Right lobe of liver (tissue), 4 donors: ENCODE measurements around the gene LPCAT1.
"Not testable (repeated sequence)": the region's sequence is repeated elsewhere in the genome, so short reads cannot be mapped to it uniquely, and the experiment has no call there.

ENCODE experiments used
- POLR2A ChIP-seq: fragments of 450-650 bp; IDR thresholded peaks from one replicate; pipeline ENCODE4 v1.6.1; 2017; ENCODE audit warnings: antibody characterized with exemption, mild to moderate bottlenecking
- TF ChIP-seq, protein P1 (sequence below), 4 donors: fragments of 200-600 bp in 3 of 4; fragments of 450-650 bp in 1 of 4; IDR thresholded peaks; one replicate each; pipeline versions ENCODE4 v1.5.1 to v1.8.0; 2016 to 2022; ENCODE audit warnings: antibody characterized with exemption in 4 of 4, mild to moderate bottlenecking in 2 of 4
- donor health status: DM: no; HTN: no; CAD: no.
- donor health status: DM: no; HTN: no; CAD: no.
- donor health status: DM: no; HTN: yes; CAD: no.

DNA sequence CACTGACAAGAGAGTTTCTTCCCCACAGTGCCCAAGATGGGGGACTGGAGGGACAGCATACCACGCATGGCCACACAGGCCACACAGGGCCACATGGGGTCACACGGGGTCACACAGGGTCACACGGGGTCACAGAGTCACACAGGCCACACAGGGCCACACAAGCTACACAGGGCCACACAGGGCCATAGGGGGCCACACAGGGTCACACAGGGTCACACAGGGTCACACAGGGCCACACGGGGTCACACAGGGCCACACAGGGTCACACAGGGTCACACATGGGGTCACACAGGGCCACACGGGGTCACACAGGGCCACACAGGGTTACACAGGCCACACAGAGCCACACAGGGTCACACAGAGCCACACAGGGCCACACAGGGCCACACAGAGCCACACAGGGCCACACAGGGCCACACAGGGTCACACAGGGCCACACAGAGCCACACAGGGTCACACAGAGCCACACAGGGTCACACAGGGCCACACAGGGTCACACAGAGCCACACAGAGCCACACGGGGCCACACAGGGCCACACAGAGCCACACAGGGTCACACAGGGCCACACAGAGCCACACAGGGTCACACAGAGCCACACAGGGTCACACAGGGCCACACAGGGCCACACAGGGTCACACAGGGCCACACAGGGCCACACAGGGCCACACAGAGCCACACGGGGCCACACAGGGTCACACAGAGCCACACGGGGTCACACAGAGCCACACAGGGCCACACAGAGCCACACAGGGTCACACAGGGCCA lies 15.8 kb upstream of the LPCAT1 start:
- TF ChIP-seq, protein P1, sequence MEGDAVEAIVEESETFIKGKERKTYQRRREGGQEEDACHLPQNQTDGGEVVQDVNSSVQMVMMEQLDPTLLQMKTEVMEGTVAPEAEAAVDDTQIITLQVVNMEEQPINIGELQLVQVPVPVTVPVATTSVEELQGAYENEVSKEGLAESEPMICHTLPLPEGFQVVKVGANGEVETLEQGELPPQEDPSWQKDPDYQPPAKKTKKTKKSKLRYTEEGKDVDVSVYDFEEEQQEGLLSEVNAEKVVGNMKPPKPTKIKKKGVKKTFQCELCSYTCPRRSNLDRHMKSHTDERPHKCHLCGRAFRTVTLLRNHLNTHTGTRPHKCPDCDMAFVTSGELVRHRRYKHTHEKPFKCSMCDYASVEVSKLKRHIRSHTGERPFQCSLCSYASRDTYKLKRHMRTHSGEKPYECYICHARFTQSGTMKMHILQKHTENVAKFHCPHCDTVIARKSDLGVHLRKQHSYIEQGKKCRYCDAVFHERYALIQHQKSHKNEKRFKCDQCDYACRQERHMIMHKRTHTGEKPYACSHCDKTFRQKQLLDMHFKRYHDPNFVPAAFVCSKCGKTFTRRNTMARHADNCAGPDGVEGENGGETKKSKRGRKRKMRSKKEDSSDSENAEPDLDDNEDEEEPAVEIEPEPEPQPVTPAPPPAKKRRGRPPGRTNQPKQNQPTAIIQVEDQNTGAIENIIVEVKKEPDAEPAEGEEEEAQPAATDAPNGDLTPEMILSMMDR (IDR thresholded peaks at IDR 0.05): not testable (repeated sequence)
- TF ChIP-seq POLR2A: not testable (repeated sequence)
